CD4-positive, CD25-positive, alpha-beta regulatory T cell (primary cell): Measurements from ENCODE around the gene ABO. TPM values are rescaled to one million over a fixed set of nuclear protein-coding genes. Genes with fewer than 3 reads are reported as not detected.
A peak's percentile ranks its signal among the peaks of the same experiment; 100 is the strongest.

Experiments used
- ATAC-seq, 2 donors: fragments of 150-1000 bp; cut with Tn5 transposase; one replicate each; pipeline ENCODE4 v1.10.0; 2021; ENCODE audit warnings: low read depth in 2 of 2, moderate number of reproducible peaks in 2 of 2, moderate library complexity in 1 of 2
- DNase-seq, 3 donors: peaks; one replicate each; pipeline versions ENCODE4 v3.0.0 to v3.0.0-alpha.2; 2012 to 2022; ENCODE audit warnings: mixed read lengths in 1 of 3
- H3K27ac ChIP-seq: one replicate; pipeline ENCODE4 v1.7.0; 2013; ENCODE audit warnings: mild to moderate bottlenecking, low read length; ENCODE audit not compliant: insufficient read depth, poor library complexity, severe bottlenecking
- H3K27me3 ChIP-seq: one replicate; pipeline ENCODE4 v1.7.0; 2013; ENCODE audit warnings: low read length; ENCODE audit not compliant: control insufficient read depth, insufficient read depth
- H3K36me3 ChIP-seq: one replicate; pipeline ENCODE4 v1.7.0; 2013; ENCODE audit warnings: mild to moderate bottlenecking, low read length, moderate library complexity; ENCODE audit not compliant: control insufficient read depth, insufficient read depth
- H3K4me1 ChIP-seq: 2 replicates; pipeline ENCODE4 v1.7.0; 2013; ENCODE audit warnings: mild to moderate bottlenecking, low read length; ENCODE audit not compliant: insufficient read depth, control insufficient read depth, poor library complexity, severe bottlenecking
- H3K4me3 ChIP-seq: one replicate; pipeline ENCODE4 v1.7.0; 2013; ENCODE audit warnings: low read depth, mild to moderate bottlenecking, low read length, moderate library complexity
- H3K9me3 ChIP-seq, 2 experiments: 1 replicate in 1 of 2; 2 replicates in 1 of 2; pipeline ENCODE4 v1.7.0; 2013; ENCODE audit warnings: low read length in 2 of 2, mild to moderate bottlenecking in 1 of 2, moderate library complexity in 1 of 2; ENCODE audit not compliant: control insufficient read depth in 2 of 2
- H3K27ac Mint-ChIP-seq, 3 donors: one replicate each; pipeline ENCODE4 v1.8.0; 2020 to 2022; ENCODE audit warnings: mild to moderate bottlenecking in 3 of 3, mixed read lengths in 3 of 3, moderate library complexity in 2 of 3
- H3K27me3 Mint-ChIP-seq: one replicate; pipeline ENCODE4 v1.8.0; 2022; ENCODE audit warnings: mild to moderate bottlenecking, mixed read lengths
- H3K36me3 Mint-ChIP-seq: one replicate; pipeline ENCODE4 v1.8.0; 2020; ENCODE audit warnings: mixed read lengths
- H3K4me1 Mint-ChIP-seq, 4 donors: one replicate each; pipeline ENCODE4 v1.8.0; 2020 to 2022; ENCODE audit warnings: mixed read lengths in 4 of 4, mild to moderate bottlenecking in 1 of 4
- H3K4me3 Mint-ChIP-seq, 4 donors: one replicate each; pipeline ENCODE4 v1.8.0; 2020 to 2022; ENCODE audit warnings: mild to moderate bottlenecking in 4 of 4, mixed read lengths in 4 of 4, moderate library complexity in 3 of 4
- H3K9me3 Mint-ChIP-seq, 7 donors: one replicate each; pipeline ENCODE4 v1.8.0; 2020 to 2022; ENCODE audit warnings: mixed read lengths in 7 of 7, mild to moderate bottlenecking in 3 of 7, moderate library complexity in 2 of 7
- polyA plus RNA-seq, 4 donors: library from polyadenylated mRNA; unstranded; fragments of 300-500 nt; fragmentation: Illumina TruSeq; gene quantifications; one replicate each; pipeline ENCODE4 v1.2.3, GENCODE V29; 2021
- total RNA-seq: library from RNA; stranded (reverse); gene quantifications from one replicate; pipeline ENCODE4 v1.2.3, GENCODE V29; 2022

Gene ABO
- total and polyA plus RNA-seq, 5 donors from 2014 or later: 0.62 TPM; not detected in 4

- H3K27ac ChIP-seq: no peak overlapping the region
- DNase-seq (no peak), ATAC-seq (no peak)
- no peaks in the 10 kb centered on the region for H3K36me3 Mint-ChIP-seq
- no peaks in the 10 kb centered on the region for H3K36me3 ChIP-seq
- no peaks in the 10 kb centered on the region for H3K9me3 ChIP-seq
- no peaks in the 10 kb centered on the region for H3K27me3 Mint-ChIP-seq
- no peak overlapping the region for H3K4me3 Mint-ChIP-seq
- no peak overlapping the region for H3K4me3 ChIP-seq
- H3K27ac Mint-ChIP-seq: no peak overlapping the region
- no peaks in the 10 kb centered on the region for H3K9me3 Mint-ChIP-seq
- no peaks in the 10 kb centered on the region for H3K4me1 ChIP-seq
- no peaks in the 10 kb centered on the region for H3K27me3 ChIP-seq
- no peaks in the 10 kb centered on the region for H3K4me1 Mint-ChIP-seq
These were observed 41.0 kb upstream of the ABO start for GRCh38 chr9:133315997-133316396.

GRCh38 chr9:133309608-133310007 lies 34.6 kb upstream of the ABO start:
- DNase-seq: no peak
- Histone ChIP-seq H3K27ac (no peak overlapping the region), H3K4me3 (no peak overlapping the region), H3K9me3 (no peaks in the 10 kb centered on the region), H3K36me3 (no peaks in the 10 kb centered on the region), H3K4me1 (no peaks in the 10 kb centered on the region), H3K27me3 (no peaks in the 10 kb centered on the region)
- Mint-ChIP-seq H3K9me3 (peaks cover 0 to 2% (median 0%) of the 10 kb centered on the region in 7 donors), H3K4me3 (no peak overlapping the region), H3K4me1 (no peaks in the 10 kb centered on the region), H3K27me3 (peaks cover 11% of the 10 kb centered on the region), H3K27ac (no peak overlapping the region), H3K36me3 (peaks cover 6% of the 10 kb centered on the region)
- ATAC-seq: no peak

GRCh38 chr9:133307301-133307700 lies 32.3 kb upstream of the ABO start:
- H3K27me3 ChIP-seq: no peaks in the 10 kb centered on the region
- no peak overlapping the region for H3K27ac Mint-ChIP-seq
- H3K4me3 ChIP-seq: no peak overlapping the region
- ATAC-seq (no peak), DNase-seq (no peak)
- peaks cover 0 to 2% (median 0%) of the 10 kb centered on the region in 7 donors for H3K9me3 Mint-ChIP-seq
- H3K27me3 Mint-ChIP-seq: peaks cover 11% of the 10 kb centered on the region
- no peak overlapping the region for H3K4me3 Mint-ChIP-seq
- H3K27ac ChIP-seq: no peak overlapping the region
- H3K4me1 ChIP-seq: no peaks in the 10 kb centered on the region
- no peaks in the 10 kb centered on the region for H3K4me1 Mint-ChIP-seq
- H3K36me3 Mint-ChIP-seq: peaks cover 6% of the 10 kb centered on the region
- H3K36me3 ChIP-seq: no peaks in the 10 kb centered on the region
- no peaks in the 10 kb centered on the region for H3K9me3 ChIP-seq

- Mint-ChIP-seq H3K27me3 (peaks cover 16% of the 10 kb centered on the region), H3K4me1 (no peaks in the 10 kb centered on the region), H3K9me3 (peaks cover 0 to 2% (median 0%) of the 10 kb centered on the region in 7 donors), H3K36me3 (peaks cover 6% of the 10 kb centered on the region), H3K4me3 (no peak overlapping the region), H3K27ac (no peak overlapping the region)
- H3K27ac ChIP-seq: no peak overlapping the region
- DNase-seq (no peak), ATAC-seq (no peak)
- H3K36me3 ChIP-seq: no peaks in the 10 kb centered on the region
- H3K4me1 ChIP-seq: no peaks in the 10 kb centered on the region
- H3K4me3 ChIP-seq: no peak overlapping the region
- H3K9me3 ChIP-seq: no peaks in the 10 kb centered on the region
- H3K27me3 ChIP-seq: no peaks in the 10 kb centered on the region
These were observed 31.5 kb upstream of the ABO start for GRCh38 chr9:133306242-133307204.

GRCh38 chr9:133305731-133306130 lies 30.7 kb upstream of the ABO start:
- no peak overlapping the region for H3K27ac Mint-ChIP-seq
- peaks cover 16% of the 10 kb centered on the region for H3K27me3 Mint-ChIP-seq
- peaks cover 6% of the 10 kb centered on the region for H3K36me3 Mint-ChIP-seq
- no peak overlapping the region for H3K4me3 Mint-ChIP-seq
- Histone ChIP-seq H3K4me1 (no peaks in the 10 kb centered on the region), H3K9me3 (no peaks in the 10 kb centered on the region), H3K27me3 (no peaks in the 10 kb centered on the region), H3K27ac (no peak overlapping the region), H3K36me3 (no peaks in the 10 kb centered on the region), H3K4me3 (no peak overlapping the region)
- H3K9me3 Mint-ChIP-seq: peaks cover 0 to 2% (median 0%) of the 10 kb centered on the region in 7 donors
- H3K4me1 Mint-ChIP-seq: no peaks in the 10 kb centered on the region
- ATAC-seq: no peak
- DNase-seq: no peak

- peaks cover 4% of the 10 kb centered on the region for H3K36me3 Mint-ChIP-seq
- peaks cover 12% of the 10 kb centered on the region for H3K27me3 Mint-ChIP-seq
- Histone ChIP-seq H3K27ac (no peak overlapping the region), H3K4me3 (no peak overlapping the region), H3K36me3 (no peaks in the 10 kb centered on the region), H3K27me3 (no peaks in the 10 kb centered on the region), H3K4me1 (no peaks in the 10 kb centered on the region), H3K9me3 (no peaks in the 10 kb centered on the region)
- DNase-seq (no peak), ATAC-seq (no peak)
- H3K9me3 Mint-ChIP-seq: peaks cover 0 to 2% (median 0%) of the 10 kb centered on the region in 7 donors
- H3K4me1 Mint-ChIP-seq: no peaks in the 10 kb centered on the region
- H3K27ac Mint-ChIP-seq: peak overlapping the region in 1 of 3 donors; percentile 52
- H3K4me3 Mint-ChIP-seq: no peak overlapping the region
These were observed 29.7 kb upstream of the ABO start for GRCh38 chr9:133304477-133305377.

GRCh38 chr9:133304158-133304470 lies 29.1 kb upstream of the ABO start:
- Histone ChIP-seq H3K4me1 (no peaks in the 10 kb centered on the region), H3K9me3 (no peaks in the 10 kb centered on the region), H3K27ac (no peak overlapping the region), H3K27me3 (no peaks in the 10 kb centered on the region), H3K4me3 (no peak overlapping the region), H3K36me3 (no peaks in the 10 kb centered on the region)
- ATAC-seq: no peak
- no peak for DNase-seq
- H3K36me3 Mint-ChIP-seq: no peaks in the 10 kb centered on the region
- peaks cover 6% of the 10 kb centered on the region for H3K27me3 Mint-ChIP-seq
- H3K4me1 Mint-ChIP-seq: no peaks in the 10 kb centered on the region
- peaks cover 0 to 2% (median 0%) of the 10 kb centered on the region in 7 donors for H3K9me3 Mint-ChIP-seq
- no peak overlapping the region for H3K27ac Mint-ChIP-seq
- H3K4me3 Mint-ChIP-seq: no peak overlapping the region
